Fibroblast of mammary gland (primary cell): ENCODE data around the gene MACF1.
"Not testable (repeated sequence)": the region's sequence is repeated elsewhere in the genome, so short reads cannot be mapped to it uniquely, and the experiment has no call there.

Experiments
- DNase-seq: peaks from one replicate; pipeline ENCODE4 v3.0.0-alpha.2; 2010; ENCODE audit warnings: low read depth
- H3K4me3 ChIP-seq: 2 replicates; pipeline ENCODE4 v1.5.1; 2011; ENCODE audit warnings: low read depth, mild to moderate bottlenecking, low read length, moderate library complexity; ENCODE audit not compliant: control insufficient read depth
- CTCF ChIP-seq: conservative IDR thresholded peaks from 2 replicates; pipeline ENCODE4 v1.5.1; 2011; ENCODE audit warnings: low read depth, low read length, inconsistent platforms; ENCODE audit not compliant: control insufficient read depth, insufficient read depth

Gene MACF1

GRCh38 chr1:39491146-39491921 lies 286.8 kb downstream of the MACF1 start, which contains the start of gene BMP8A:
BMP8A (plus strand) TSS chr1:39491636; CDS start chr1:39491992, 356 bp downstream.
- peak within 1 kb of the TSS; percentile 6 for H3K4me3 ChIP-seq
- TF ChIP-seq CTCF, result no peak
- DNase-seq, result no peak

- H3K4me3 ChIP-seq, result not testable (repeated sequence)
These were observed 287.9 kb downstream of the MACF1 start for GRCh38 chr1:39492118-39493042.

GRCh38 chr1:39493043-39493810 lies 288.7 kb downstream of the MACF1 start:
- not testable (repeated sequence) for H3K4me3 ChIP-seq, DNase-seq

More at GRCh38 chr1:39492118-39493042, 287.9 kb downstream of the MACF1 start:
- DNase-seq, result not testable (repeated sequence)

GRCh38 chr1:39494671-39495410 lies 290.3 kb downstream of the MACF1 start:
- TF ChIP-seq CTCF, result no peak
- no peak for DNase-seq
- no peak overlapping the region for H3K4me3 ChIP-seq

- DNase-seq, H3K4me3 ChIP-seq: not testable (repeated sequence)
These were observed 292.0 kb downstream of the MACF1 start for GRCh38 chr1:39496520-39496919.

GRCh38 chr1:39497585-39497984 lies 293.1 kb downstream of the MACF1 start:
- H3K4me3 ChIP-seq, result no peak overlapping the region
- TF ChIP-seq CTCF, result no peak
- no peak for DNase-seq

DNA sequence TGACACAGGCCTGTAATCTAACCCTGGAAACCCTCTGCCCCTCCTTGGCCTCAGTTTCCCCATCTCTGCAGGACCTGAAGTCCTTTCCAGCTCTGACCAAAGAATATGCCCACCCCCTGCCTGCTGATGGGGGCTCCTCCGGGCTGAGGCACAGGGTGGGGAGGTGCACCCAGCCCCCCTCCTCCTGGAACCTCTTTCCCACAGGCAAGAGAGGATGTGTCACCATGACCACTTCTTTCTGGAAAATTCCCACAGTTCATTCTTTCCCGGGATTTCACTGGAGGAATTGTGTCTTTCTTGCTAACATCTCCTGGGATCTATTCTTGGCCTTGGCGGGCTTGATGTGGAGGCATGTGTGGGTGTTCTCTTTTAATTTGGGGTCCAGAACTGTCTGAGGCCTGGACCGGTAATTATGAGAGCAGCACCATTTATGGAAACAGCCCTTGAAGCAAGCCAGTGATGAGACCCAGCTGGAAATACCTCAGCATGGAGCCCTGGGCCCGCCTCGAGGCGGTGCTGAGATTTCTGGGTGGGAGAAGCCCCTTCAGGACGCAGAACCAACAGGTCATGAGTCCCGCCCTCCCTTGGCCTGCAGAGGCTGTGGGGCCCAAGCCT lies 293.7 kb downstream of the MACF1 start:
- H3K4me3 ChIP-seq, result not testable (repeated sequence)

GRCh38 chr1:39498821-39499220 lies 294.3 kb downstream of the MACF1 start:
- DNase-seq, H3K4me3 ChIP-seq: not testable (repeated sequence)

More for the DNA sequence above, 293.7 kb downstream of the MACF1 start:
- not testable (repeated sequence) for DNase-seq
